Upper lobe of left lung (tissue), 6 donors: ENCODE results near the gene TICAM2. TPM values are rescaled to one million over a fixed set of nuclear protein-coding genes. Genes with fewer than 3 reads are reported as not detected.
"Not testable (repeated sequence)": the region's sequence is repeated elsewhere in the genome, so short reads cannot be mapped to it uniquely, and the experiment has no call there.

Experiments used
- ATAC-seq, 2 donors: fragments of 200-7000 bp; cut with Tn5 transposase; one replicate each; pipeline ENCODE4 v1.9.1; 2022; ENCODE audit warnings: mild to moderate bottlenecking in 2 of 2, moderate library complexity in 2 of 2; ENCODE audit not compliant: low FRiP score in 2 of 2
- DNase-seq, 2 donors: peaks; one replicate each; pipeline ENCODE4 v3.0.0-alpha.2; 2019 to 2020
- H3K27ac ChIP-seq, 4 donors: fragments of 200-600 bp; sonication (generic); one replicate each; pipeline ENCODE4 v1.5.1; 2016 to 2019
- H3K27me3 ChIP-seq, 4 donors: fragments of 200-600 bp; sonication (generic); one replicate each; pipeline ENCODE4 v1.5.1; 2017 to 2019
- H3K36me3 ChIP-seq, 4 donors: fragments of 200-600 bp; sonication (generic); one replicate each; pipeline ENCODE4 v1.5.1; 2016 to 2019
- H3K4me1 ChIP-seq, 4 donors: fragments of 200-600 bp; sonication (generic); one replicate each; pipeline ENCODE4 v1.5.1; 2018 to 2019
- H3K4me3 ChIP-seq, 4 donors: fragments of 200-600 bp; sonication (generic); one replicate each; pipeline ENCODE4 v1.5.1; 2017 to 2019; ENCODE audit warnings: mild to moderate bottlenecking in 2 of 4, moderate library complexity in 1 of 4
- H3K9me3 ChIP-seq, 4 donors: fragments of 200-600 bp; sonication (generic); one replicate each; pipeline ENCODE4 v1.5.1; 2018 to 2019
- EP300 ChIP-seq, 4 donors: sonication (generic); formaldehyde crosslinking; IDR thresholded peaks; one replicate each; pipeline ENCODE4 v1.5.1; 2017; ENCODE audit warnings: antibody characterized with exemption in 4 of 4, control low read depth in 2 of 4
- POLR2A ChIP-seq, 4 donors: fragments of 450-650 bp; IDR thresholded peaks; one replicate each; pipeline ENCODE4 v1.5.1; 2016 to 2017; ENCODE audit warnings: antibody characterized with exemption in 4 of 4, mild to moderate bottlenecking in 2 of 4
- POLR2AphosphoS5 ChIP-seq, 2 donors: sonication (generic); formaldehyde crosslinking; IDR thresholded peaks; one replicate each; pipeline ENCODE4 v1.5.1; 2017; ENCODE audit warnings: antibody characterized with exemption in 2 of 2
- WGBS, 2 donors: methylation state at CpG; one replicate each; pipeline ENCODE4 v1.1.5; 2017 to 2018; 5-methylcytosine and 5-hydroxymethylcytosine counted together
- total RNA-seq, 6 donors: library from RNA; depleted of rRNA in 4 of 6; stranded (reverse); fragments of >200 nt in 4 of 6; gene quantifications; one replicate each; pipeline versions ENCODE4 v1.1.0 to v1.2.1, GENCODE V29; 2016 to 2021
- TF ChIP-seq, protein P1 (sequence below), 6 experiments: fragments of 450-650 bp in 4 of 6; fragments of 200-600 bp in 2 of 6; sonication (generic) in 2 of 6; IDR thresholded peaks; one replicate each; pipeline ENCODE4 v1.5.1; 2016 to 2019; ENCODE audit warnings: antibody characterized with exemption in 6 of 6
- donor health status: DM: no; HTN: no; CAD: no; lungs with moderate emphysema.
- donor health status: DM: no; HTN: yes; CAD: no; lungs with severe emphysema.

Gene TICAM2, protein sequence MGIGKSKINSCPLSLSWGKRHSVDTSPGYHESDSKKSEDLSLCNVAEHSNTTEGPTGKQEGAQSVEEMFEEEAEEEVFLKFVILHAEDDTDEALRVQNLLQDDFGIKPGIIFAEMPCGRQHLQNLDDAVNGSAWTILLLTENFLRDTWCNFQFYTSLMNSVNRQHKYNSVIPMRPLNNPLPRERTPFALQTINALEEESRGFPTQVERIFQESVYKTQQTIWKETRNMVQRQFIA
- 1 to 10 TPM in 4 of 6 donors, under 1 TPM in 2; 0.30 to 6.7 (median 1.8) TPM for total RNA-seq

DNA sequence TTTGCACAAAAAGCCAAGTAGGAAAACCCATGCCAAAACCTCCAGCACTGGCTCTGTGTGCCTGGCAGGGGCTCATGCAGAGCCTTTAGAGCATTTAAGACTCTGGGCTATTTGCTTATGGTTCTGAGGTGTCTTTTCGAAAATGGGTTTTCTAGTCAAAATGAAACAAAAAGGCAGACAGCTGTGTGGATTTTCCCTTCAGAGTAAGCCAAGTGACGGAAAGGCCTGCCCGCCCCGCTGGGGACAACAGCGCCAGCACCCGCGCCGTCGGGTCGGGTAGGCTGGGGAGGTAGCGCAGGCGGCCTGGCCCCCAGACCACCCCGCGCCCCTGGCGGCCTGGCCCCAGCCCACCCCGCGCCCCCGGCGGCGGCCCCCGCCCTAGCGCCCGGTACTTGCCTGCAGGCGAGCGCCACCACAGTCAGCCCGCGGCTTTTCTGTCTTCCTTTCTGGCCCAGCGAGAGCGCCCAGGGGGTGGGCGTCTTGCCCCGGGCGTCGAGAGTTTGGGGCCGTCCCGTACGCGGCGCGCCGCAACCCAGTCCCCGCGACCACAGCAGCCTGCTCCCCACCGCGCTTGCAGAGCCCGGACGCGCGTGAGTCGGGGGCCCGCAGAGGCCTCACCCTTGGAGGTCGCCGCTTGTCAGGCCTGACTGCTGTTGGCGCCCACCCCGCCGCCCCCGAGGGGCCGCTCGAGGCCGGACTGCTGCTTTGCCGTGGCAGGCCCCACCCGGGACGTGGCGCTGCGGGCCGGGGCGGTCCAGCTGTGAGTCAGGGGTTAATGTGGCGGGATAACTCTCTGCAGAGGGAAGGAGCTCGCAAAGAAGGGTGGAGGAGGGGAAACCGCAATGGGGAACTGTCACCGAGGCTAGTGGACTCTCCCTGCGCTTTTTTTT lies at the start of gene TICAM2:
Gene TICAM2 (minus strand): TSS at position 779 of the 890 bp plus-strand sequence. CDS start 21,223 bp downstream, outside the sequence.
- Histone ChIP-seq H3K27me3 (no peaks in the 10 kb centered on the region), H3K27ac (peak within 1 kb of the TSS; percentile 89 to 95 (median 90)), H3K36me3 (no peaks in the 10 kb centered on the region), H3K9me3 (no peaks in the 10 kb centered on the region), H3K4me1 (peaks cover 21 to 34% (median 28%) of the 10 kb centered on the region in 4 donors), H3K4me3 (peak within 1 kb of the TSS; percentile 61 to 82 (median 77))
- peak in 1 of 2 donors; percentile 76 for TF ChIP-seq POLR2AphosphoS5 (IDR thresholded peaks at IDR 0.05)
- TF ChIP-seq POLR2A (IDR thresholded peaks at IDR 0.05), result peak in 2 of 4 donors; percentile 39 to 61
- TF ChIP-seq, protein P1, sequence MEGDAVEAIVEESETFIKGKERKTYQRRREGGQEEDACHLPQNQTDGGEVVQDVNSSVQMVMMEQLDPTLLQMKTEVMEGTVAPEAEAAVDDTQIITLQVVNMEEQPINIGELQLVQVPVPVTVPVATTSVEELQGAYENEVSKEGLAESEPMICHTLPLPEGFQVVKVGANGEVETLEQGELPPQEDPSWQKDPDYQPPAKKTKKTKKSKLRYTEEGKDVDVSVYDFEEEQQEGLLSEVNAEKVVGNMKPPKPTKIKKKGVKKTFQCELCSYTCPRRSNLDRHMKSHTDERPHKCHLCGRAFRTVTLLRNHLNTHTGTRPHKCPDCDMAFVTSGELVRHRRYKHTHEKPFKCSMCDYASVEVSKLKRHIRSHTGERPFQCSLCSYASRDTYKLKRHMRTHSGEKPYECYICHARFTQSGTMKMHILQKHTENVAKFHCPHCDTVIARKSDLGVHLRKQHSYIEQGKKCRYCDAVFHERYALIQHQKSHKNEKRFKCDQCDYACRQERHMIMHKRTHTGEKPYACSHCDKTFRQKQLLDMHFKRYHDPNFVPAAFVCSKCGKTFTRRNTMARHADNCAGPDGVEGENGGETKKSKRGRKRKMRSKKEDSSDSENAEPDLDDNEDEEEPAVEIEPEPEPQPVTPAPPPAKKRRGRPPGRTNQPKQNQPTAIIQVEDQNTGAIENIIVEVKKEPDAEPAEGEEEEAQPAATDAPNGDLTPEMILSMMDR (IDR thresholded peaks at IDR 0.05), result peak in 5 of 6 experiments; percentile 8 to 50 (median 34)
- TF ChIP-seq EP300 (IDR thresholded peaks at IDR 0.05), result no peak
- WGBS, 2 donors, result 2% methylated on average over 16 to 31 of the region's 71 CpGs
- peak; percentile 87 to 94 for ATAC-seq
- DNase-seq, result peak; percentile 79 to 93

DNA sequence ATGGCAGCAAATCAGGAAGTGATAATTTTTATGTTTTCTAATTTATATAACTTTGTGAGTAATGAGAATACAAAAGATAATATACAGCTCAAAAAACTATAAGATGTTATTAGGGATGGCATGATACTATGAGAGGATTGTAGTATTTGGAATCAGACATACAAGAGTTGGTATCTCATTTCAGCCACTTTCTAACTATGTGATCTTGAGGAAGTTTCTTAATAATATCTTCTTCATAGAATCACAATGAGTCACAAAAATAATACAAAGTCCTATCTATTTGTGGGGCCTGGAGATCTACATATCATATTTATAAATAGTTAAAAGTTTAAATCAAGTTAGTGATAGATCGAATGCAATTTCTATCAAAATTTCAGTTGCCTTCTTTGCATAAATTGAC lies 47.3 kb upstream of the TICAM2 start:
- Histone ChIP-seq H3K27me3 (no peaks in the 10 kb centered on the region), H3K9me3 (no peaks in the 10 kb centered on the region), H3K4me1 (no peaks in the 10 kb centered on the region), H3K27ac (no peak overlapping the region), H3K4me3 (no peak overlapping the region), H3K36me3 (no peaks in the 10 kb centered on the region)
- no peak for DNase-seq
- WGBS, 2 donors, result 97% methylated on average over 1 of the region's 1 CpG
- no peak for ATAC-seq
- TF ChIP-seq EP300 (IDR thresholded peaks at IDR 0.05), result no peak
- no peak for TF ChIP-seq POLR2A (IDR thresholded peaks at IDR 0.05)
- no peak for TF ChIP-seq POLR2AphosphoS5 (IDR thresholded peaks at IDR 0.05)
- TF ChIP-seq, protein P1 (IDR thresholded peaks at IDR 0.05), result no peak

DNA sequence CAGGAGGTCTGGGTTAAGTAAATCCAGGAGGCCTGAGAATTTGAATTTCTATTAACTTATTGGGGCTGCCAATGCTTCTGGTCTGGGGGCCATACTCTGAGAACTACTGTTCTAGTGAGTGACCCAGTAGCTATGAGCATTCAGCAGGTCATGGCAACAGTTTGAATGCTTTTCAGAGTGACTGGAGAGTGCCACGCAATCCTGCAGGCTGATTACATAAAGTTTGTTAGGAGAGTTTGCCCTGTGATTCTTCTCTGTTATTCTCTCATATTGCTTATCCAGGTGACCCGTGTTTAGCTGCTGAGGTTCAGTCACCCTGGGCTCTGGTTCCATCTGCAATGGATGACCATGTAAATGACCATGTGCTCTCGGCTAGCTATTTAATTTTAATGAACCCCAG lies 45.8 kb upstream of the TICAM2 start:
- no peak for DNase-seq
- WGBS, 2 donors, result 54 to 80% methylated on average over 3 of the region's 3 CpGs
- Histone ChIP-seq H3K27ac (no peak overlapping the region), H3K36me3 (no peaks in the 10 kb centered on the region), H3K9me3 (no peaks in the 10 kb centered on the region), H3K27me3 (no peaks in the 10 kb centered on the region), H3K4me1 (no peaks in the 10 kb centered on the region), H3K4me3 (no peak overlapping the region)
- ATAC-seq, result no peak
- TF ChIP-seq, protein P1 (IDR thresholded peaks at IDR 0.05), result no peak
- TF ChIP-seq EP300 (IDR thresholded peaks at IDR 0.05), result no peak
- TF ChIP-seq POLR2AphosphoS5 (IDR thresholded peaks at IDR 0.05), result no peak
- no peak for TF ChIP-seq POLR2A (IDR thresholded peaks at IDR 0.05)

DNA sequence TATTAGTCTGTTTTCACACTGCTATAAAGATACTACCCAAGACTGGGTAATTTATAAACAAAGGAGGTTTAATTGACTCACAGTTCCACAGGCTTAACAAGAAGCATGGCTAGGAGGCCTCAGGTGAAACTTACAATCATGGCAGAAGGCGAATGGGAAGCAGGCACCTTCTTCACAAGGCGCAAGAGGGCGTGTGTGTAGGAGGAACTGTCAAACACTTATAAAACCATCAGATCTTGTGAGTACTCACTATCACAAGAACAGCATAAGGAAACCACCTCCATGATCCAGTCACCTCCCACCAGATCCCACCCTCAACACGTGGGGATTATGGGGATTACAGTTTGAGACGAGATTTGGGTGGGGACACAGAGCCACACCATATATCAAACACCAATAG lies 43.1 kb upstream of the TICAM2 start:
- H3K4me1 ChIP-seq, DNase-seq, ATAC-seq, H3K36me3 ChIP-seq, H3K27ac ChIP-seq, H3K27me3 ChIP-seq, H3K9me3 ChIP-seq, H3K4me3 ChIP-seq: not testable (repeated sequence)
- WGBS, 2 donors, result 86 to 95% methylated on average over 5 of the region's 5 CpGs

DNA sequence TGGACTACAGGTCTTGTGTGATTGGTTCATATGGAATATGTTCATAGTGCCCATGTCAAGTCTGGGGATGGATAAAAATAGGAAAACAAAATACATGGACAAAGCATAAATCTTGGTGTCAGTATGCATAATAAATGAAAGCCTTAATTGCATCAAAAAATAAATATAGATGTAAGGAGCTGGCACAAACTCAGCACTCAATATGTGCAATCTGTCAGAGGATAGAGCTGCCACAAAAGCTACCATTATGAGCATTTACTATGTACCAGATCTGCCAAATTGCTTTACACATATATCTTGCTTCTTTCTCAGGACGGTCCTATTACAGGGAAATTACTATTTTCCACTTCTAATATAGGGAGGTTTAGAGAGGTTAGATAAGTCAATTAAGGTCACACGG lies 41.8 kb upstream of the TICAM2 start:
- Histone ChIP-seq H3K27me3 (no peaks in the 10 kb centered on the region), H3K27ac (no peak overlapping the region), H3K4me1 (no peaks in the 10 kb centered on the region), H3K4me3 (no peak overlapping the region), H3K36me3 (no peaks in the 10 kb centered on the region), H3K9me3 (no peaks in the 10 kb centered on the region)
- 86 to 89% methylated on average over 2 of the region's 2 CpGs for WGBS, 2 donors
- TF ChIP-seq EP300 (IDR thresholded peaks at IDR 0.05), result no peak
- no peak for TF ChIP-seq POLR2AphosphoS5 (IDR thresholded peaks at IDR 0.05)
- TF ChIP-seq, protein P1 (IDR thresholded peaks at IDR 0.05), result no peak
- no peak for TF ChIP-seq POLR2A (IDR thresholded peaks at IDR 0.05)
- DNase-seq (no peak), ATAC-seq (no peak)
